Skeletal muscle cell (primary cell): ENCODE data around the gene MAN1C1.
A peak's percentile ranks its signal among the peaks of the same experiment; 100 is the strongest.
"Not testable (repeated sequence)": the region's sequence is repeated elsewhere in the genome, so short reads cannot be mapped to it uniquely, and the experiment has no call there.

Experiments used
- DNase-seq: peaks from one replicate; pipeline ENCODE4 v3.0.0-alpha.2; 2010; ENCODE audit warnings: low read depth
- H3K4me3 ChIP-seq: 2 replicates; pipeline ENCODE4 v1.5.1; 2011; ENCODE audit warnings: low read depth, mild to moderate bottlenecking, control low read depth, low read length, moderate library complexity

Gene MAN1C1

GRCh38 chr1:25626018-25626417 lies 9.4 kb downstream of the MAN1C1 start:
- DNase-seq = no peak
- H3K4me3 ChIP-seq = no peak overlapping the region

GRCh38 chr1:25628741-25629421 lies 12.3 kb downstream of the MAN1C1 start:
- no peak for DNase-seq
- H3K4me3 ChIP-seq = no peak overlapping the region

GRCh38 chr1:25629836-25630235 lies 13.2 kb downstream of the MAN1C1 start:
- no peak overlapping the region for H3K4me3 ChIP-seq
- DNase-seq = no peak

- no peak for DNase-seq
- no peak overlapping the region for H3K4me3 ChIP-seq
These were observed 15.3 kb downstream of the MAN1C1 start for GRCh38 chr1:25631750-25632485.

- H3K4me3 ChIP-seq = no peak overlapping the region
- DNase-seq = no peak
These were observed 17.5 kb downstream of the MAN1C1 start for GRCh38 chr1:25634066-25634465.

- DNase-seq = no peak
- no peak overlapping the region for H3K4me3 ChIP-seq
These were observed 18.3 kb downstream of the MAN1C1 start for GRCh38 chr1:25634896-25635295.

- not testable (repeated sequence) for DNase-seq
These were observed 19.6 kb downstream of the MAN1C1 start for GRCh38 chr1:25636141-25636540.

GRCh38 chr1:25640646-25641328 lies 24.2 kb downstream of the MAN1C1 start:
- no peak for DNase-seq
- H3K4me3 ChIP-seq = no peak overlapping the region

More at GRCh38 chr1:25636141-25636540, 19.6 kb downstream of the MAN1C1 start:
- not testable (repeated sequence) for H3K4me3 ChIP-seq

- no peak overlapping the region for H3K4me3 ChIP-seq
- DNase-seq = no peak
These were observed 24.7 kb downstream of the MAN1C1 start for GRCh38 chr1:25641329-25641725.

- peak; percentile 23 for DNase-seq
- H3K4me3 ChIP-seq = no peak overlapping the region
These were observed 25.5 kb downstream of the MAN1C1 start for GRCh38 chr1:25641931-25642573.

- H3K4me3 ChIP-seq = no peak overlapping the region
- DNase-seq = peak; percentile 35
These were observed 26.1 kb downstream of the MAN1C1 start for GRCh38 chr1:25642574-25643108.

GRCh38 chr1:25643929-25644328 lies 27.3 kb downstream of the MAN1C1 start:
- no peak for DNase-seq
- H3K4me3 ChIP-seq = no peak overlapping the region

GRCh38 chr1:25644962-25645361 lies 28.4 kb downstream of the MAN1C1 start:
- H3K4me3 ChIP-seq = no peak overlapping the region
- DNase-seq = no peak

GRCh38 chr1:25645637-25646400 lies 29.2 kb downstream of the MAN1C1 start:
- no peak for DNase-seq

GRCh38 chr1:25647106-25647505 lies 30.5 kb downstream of the MAN1C1 start:
- no peak overlapping the region for H3K4me3 ChIP-seq
- no peak for DNase-seq

More at GRCh38 chr1:25645637-25646400, 29.2 kb downstream of the MAN1C1 start:
- H3K4me3 ChIP-seq = no peak overlapping the region

- DNase-seq = no peak
- H3K4me3 ChIP-seq = no peak overlapping the region
These were observed 31.3 kb downstream of the MAN1C1 start for GRCh38 chr1:25647863-25648262.

GRCh38 chr1:25648681-25649440 lies 32.3 kb downstream of the MAN1C1 start:
- no peak for DNase-seq
- no peak overlapping the region for H3K4me3 ChIP-seq
